ENCODE measurements around the gene SHC1.

DNA sequence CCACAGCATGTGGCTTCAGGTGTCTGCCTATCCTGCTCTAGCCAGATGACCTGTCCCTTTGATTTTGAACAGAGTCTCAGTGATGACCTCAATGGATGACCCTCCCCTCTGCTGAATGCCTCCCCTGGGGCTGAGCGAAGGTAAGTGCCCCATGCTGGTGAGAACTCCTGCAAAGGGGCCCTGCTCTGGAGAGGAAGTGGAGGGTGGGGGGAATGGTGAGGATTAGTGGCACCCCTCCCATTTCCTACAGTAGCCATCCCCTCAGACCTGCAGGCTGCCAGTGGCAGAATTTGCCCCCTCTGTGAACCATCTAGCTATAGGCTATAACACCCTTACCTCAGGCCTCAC is 30.4 kb downstream of the SHC1 start:
- TF ChIP-seq, protein P1, sequence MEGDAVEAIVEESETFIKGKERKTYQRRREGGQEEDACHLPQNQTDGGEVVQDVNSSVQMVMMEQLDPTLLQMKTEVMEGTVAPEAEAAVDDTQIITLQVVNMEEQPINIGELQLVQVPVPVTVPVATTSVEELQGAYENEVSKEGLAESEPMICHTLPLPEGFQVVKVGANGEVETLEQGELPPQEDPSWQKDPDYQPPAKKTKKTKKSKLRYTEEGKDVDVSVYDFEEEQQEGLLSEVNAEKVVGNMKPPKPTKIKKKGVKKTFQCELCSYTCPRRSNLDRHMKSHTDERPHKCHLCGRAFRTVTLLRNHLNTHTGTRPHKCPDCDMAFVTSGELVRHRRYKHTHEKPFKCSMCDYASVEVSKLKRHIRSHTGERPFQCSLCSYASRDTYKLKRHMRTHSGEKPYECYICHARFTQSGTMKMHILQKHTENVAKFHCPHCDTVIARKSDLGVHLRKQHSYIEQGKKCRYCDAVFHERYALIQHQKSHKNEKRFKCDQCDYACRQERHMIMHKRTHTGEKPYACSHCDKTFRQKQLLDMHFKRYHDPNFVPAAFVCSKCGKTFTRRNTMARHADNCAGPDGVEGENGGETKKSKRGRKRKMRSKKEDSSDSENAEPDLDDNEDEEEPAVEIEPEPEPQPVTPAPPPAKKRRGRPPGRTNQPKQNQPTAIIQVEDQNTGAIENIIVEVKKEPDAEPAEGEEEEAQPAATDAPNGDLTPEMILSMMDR (conservative IDR thresholded peaks at IDR 0.05 in 1 of 2, IDR thresholded peaks at IDR 0.05 in 1 of 2; ENCODE audit: extremely low read depth in 1 of 2, insufficient read depth in 1 of 2, low read depth in 1 of 2, low read length in 2 of 2), result no peak
- no peak for TF ChIP-seq EZH2 (IDR thresholded peaks at IDR 0.05; ENCODE audit: borderline replicate concordance, low read length)

Measured in mammary epithelial cell (primary cell).